Uterus (tissue), 4 donors: ENCODE measurements around the gene ARHGAP15. TPM values are rescaled to one million over a fixed set of nuclear protein-coding genes. Genes with fewer than 3 reads are reported as not detected.

ENCODE experiments used
- DNase-seq, 2 donors: peaks; one replicate each; pipeline ENCODE4 v3.0.0-alpha.2; 2019 to 2020
- H3K27ac ChIP-seq, 2 donors: fragments of 200-600 bp; sonication (generic); 1 replicate in 1 of 2; 2 replicates in 1 of 2; pipeline ENCODE4 v1.5.1; 2016 to 2018
- H3K27me3 ChIP-seq, 2 donors: fragments of 200-600 bp; sonication (generic); one replicate each; pipeline ENCODE4 v1.5.1; 2018 to 2019; ENCODE audit warnings: control low read depth in 1 of 2
- H3K36me3 ChIP-seq, 2 donors: fragments of 200-600 bp; sonication (generic); one replicate each; pipeline ENCODE4 v1.5.1; 2019; ENCODE audit warnings: control low read depth in 1 of 2
- H3K4me1 ChIP-seq, 2 donors: fragments of 200-600 bp; sonication (generic); one replicate each; pipeline ENCODE4 v1.5.1; 2018 to 2019; ENCODE audit warnings: control low read depth in 1 of 2
- H3K4me3 ChIP-seq, 2 donors: fragments of 200-600 bp; sonication (generic); 1 replicate in 1 of 2; 2 replicates in 1 of 2; pipeline ENCODE4 v1.5.1; 2018 to 2019; ENCODE audit warnings: mild to moderate bottlenecking in 1 of 2
- H3K9me3 ChIP-seq, 2 donors: fragments of 200-600 bp; sonication (generic); one replicate each; pipeline ENCODE4 v1.5.1; 2019; ENCODE audit warnings: control low read depth in 1 of 2
- CTCF ChIP-seq, 4 experiments: fragments of 200-600 bp in 2 of 4; fragments of 450-650 bp in 2 of 4; sonication (generic) in 2 of 4; IDR thresholded peaks; one replicate each; pipeline ENCODE4 v1.5.1; 2016 to 2019; ENCODE audit warnings: antibody characterized with exemption in 4 of 4, mild to moderate bottlenecking in 2 of 4, moderate library complexity in 1 of 4
- POLR2A ChIP-seq, 2 donors: fragments of 450-650 bp; IDR thresholded peaks; one replicate each; pipeline ENCODE4 v1.6.1; 2016; ENCODE audit warnings: antibody characterized with exemption in 2 of 2, mild to moderate bottlenecking in 1 of 2, moderate library complexity in 1 of 2
- intact Hi-C: fragments of 100-400 bp; cut with DNase I; formaldehyde crosslinking; loops from one replicate; pipeline ENCODE4 v1.15.1; 2023; ENCODE audit warnings: low total_unique reads
- total RNA-seq, 4 donors: library from RNA; depleted of rRNA in 3 of 4; stranded (reverse); fragments of >200 nt in 3 of 4; gene quantifications; one replicate each; pipeline versions ENCODE4 v1.1.0 to v1.2.4, GENCODE V29; 2014 to 2023
- donor health status: DM: yes; HTN: yes; CAD: no.

The ARHGAP15 gene
- total RNA-seq, 4 donors from 2014 or later = 0.88 to 28.4 (median 6.6) TPM

- H3K36me3 ChIP-seq = no peaks in the 10 kb centered on the region
Measured at GRCh38 chr2:143588746-143589145, 459.5 kb downstream of the ARHGAP15 start.

GRCh38 chr2:143594161-143594560 lies 464.9 kb downstream of the ARHGAP15 start:
- H3K4me1 ChIP-seq = no peaks in the 10 kb centered on the region
- intact Hi-C loops = no loop called here
- TF ChIP-seq POLR2A (IDR thresholded peaks at IDR 0.05) (no peak), CTCF (IDR thresholded peaks at IDR 0.05) (no peak)

More at GRCh38 chr2:143588746-143589145, 459.5 kb downstream of the ARHGAP15 start:
- Histone ChIP-seq H3K27me3 (no peaks in the 10 kb centered on the region), H3K9me3 (no peaks in the 10 kb centered on the region), H3K27ac (no peak overlapping the region), H3K4me1 (no peaks in the 10 kb centered on the region), H3K4me3 (no peak overlapping the region)
- no peak for DNase-seq
- intact Hi-C loops = no loop called here
- TF ChIP-seq CTCF (IDR thresholded peaks at IDR 0.05) (no peak), POLR2A (IDR thresholded peaks at IDR 0.05) (no peak)

GRCh38 chr2:143594745-143595144 lies 465.5 kb downstream of the ARHGAP15 start:
- Histone ChIP-seq H3K4me1 (no peaks in the 10 kb centered on the region), H3K4me3 (no peak overlapping the region), H3K27me3 (no peaks in the 10 kb centered on the region), H3K36me3 (no peaks in the 10 kb centered on the region), H3K9me3 (no peaks in the 10 kb centered on the region), H3K27ac (no peak overlapping the region)
- intact Hi-C loops = no loop called here
- TF ChIP-seq CTCF (IDR thresholded peaks at IDR 0.05) (no peak), POLR2A (IDR thresholded peaks at IDR 0.05) (no peak)
- DNase-seq = no peak

More at GRCh38 chr2:143594161-143594560, 464.9 kb downstream of the ARHGAP15 start:
- Histone ChIP-seq H3K27me3 (no peaks in the 10 kb centered on the region), H3K36me3 (no peaks in the 10 kb centered on the region), H3K27ac (no peak overlapping the region), H3K4me3 (no peak overlapping the region), H3K9me3 (no peaks in the 10 kb centered on the region)
- no peak for DNase-seq

- no peak for DNase-seq
- Histone ChIP-seq H3K4me3 (no peak overlapping the region), H3K4me1 (no peaks in the 10 kb centered on the region), H3K9me3 (no peaks in the 10 kb centered on the region), H3K36me3 (no peaks in the 10 kb centered on the region), H3K27me3 (no peaks in the 10 kb centered on the region), H3K27ac (no peak overlapping the region)
- TF ChIP-seq CTCF (IDR thresholded peaks at IDR 0.05) (no peak), POLR2A (IDR thresholded peaks at IDR 0.05) (no peak)
- intact Hi-C loops = no loop called here
Measured at GRCh38 chr2:143600116-143600515, 470.9 kb downstream of the ARHGAP15 start.

GRCh38 chr2:143601828-143602227 lies 472.6 kb downstream of the ARHGAP15 start:
- H3K9me3 ChIP-seq = no peaks in the 10 kb centered on the region
- TF ChIP-seq POLR2A (IDR thresholded peaks at IDR 0.05) (no peak), CTCF (IDR thresholded peaks at IDR 0.05) (no peak)
- H3K27me3 ChIP-seq = no peaks in the 10 kb centered on the region
- no peaks in the 10 kb centered on the region for H3K4me1 ChIP-seq
- H3K27ac ChIP-seq = no peak overlapping the region
- no peak for DNase-seq
- intact Hi-C loops = no loop called here
- H3K36me3 ChIP-seq = no peaks in the 10 kb centered on the region
- H3K4me3 ChIP-seq = no peak overlapping the region
